Hepatocyte (in vitro differentiated cells): Measurements from ENCODE around the gene FREM3.
A peak's percentile ranks its signal among the peaks of the same experiment; 100 is the strongest.

Experiments used
- CTCF ChIP-seq: fragments of 200-600 bp; sonication (generic); IDR thresholded peaks from 2 replicates; pipeline ENCODE4 v1.5.1; 2016; ENCODE audit warnings: antibody characterized with exemption, mild to moderate bottlenecking; ENCODE audit not compliant: poor library complexity
- EZH2 ChIP-seq: fragments of 200-600 bp; sonication (generic); IDR thresholded peaks from 2 replicates; pipeline ENCODE4 v1.6.1; 2016; ENCODE audit warnings: antibody characterized with exemption, mild to moderate bottlenecking, borderline replicate concordance
- EZH2phosphoT487 ChIP-seq: fragments of 200-600 bp; sonication (generic); IDR thresholded peaks from one replicate; pipeline ENCODE4 v1.6.1; 2018; ENCODE audit warnings: antibody characterized with exemption, mild to moderate bottlenecking, low read depth, moderate library complexity; ENCODE audit not compliant: unreplicated experiment, severe bottlenecking

DNA sequence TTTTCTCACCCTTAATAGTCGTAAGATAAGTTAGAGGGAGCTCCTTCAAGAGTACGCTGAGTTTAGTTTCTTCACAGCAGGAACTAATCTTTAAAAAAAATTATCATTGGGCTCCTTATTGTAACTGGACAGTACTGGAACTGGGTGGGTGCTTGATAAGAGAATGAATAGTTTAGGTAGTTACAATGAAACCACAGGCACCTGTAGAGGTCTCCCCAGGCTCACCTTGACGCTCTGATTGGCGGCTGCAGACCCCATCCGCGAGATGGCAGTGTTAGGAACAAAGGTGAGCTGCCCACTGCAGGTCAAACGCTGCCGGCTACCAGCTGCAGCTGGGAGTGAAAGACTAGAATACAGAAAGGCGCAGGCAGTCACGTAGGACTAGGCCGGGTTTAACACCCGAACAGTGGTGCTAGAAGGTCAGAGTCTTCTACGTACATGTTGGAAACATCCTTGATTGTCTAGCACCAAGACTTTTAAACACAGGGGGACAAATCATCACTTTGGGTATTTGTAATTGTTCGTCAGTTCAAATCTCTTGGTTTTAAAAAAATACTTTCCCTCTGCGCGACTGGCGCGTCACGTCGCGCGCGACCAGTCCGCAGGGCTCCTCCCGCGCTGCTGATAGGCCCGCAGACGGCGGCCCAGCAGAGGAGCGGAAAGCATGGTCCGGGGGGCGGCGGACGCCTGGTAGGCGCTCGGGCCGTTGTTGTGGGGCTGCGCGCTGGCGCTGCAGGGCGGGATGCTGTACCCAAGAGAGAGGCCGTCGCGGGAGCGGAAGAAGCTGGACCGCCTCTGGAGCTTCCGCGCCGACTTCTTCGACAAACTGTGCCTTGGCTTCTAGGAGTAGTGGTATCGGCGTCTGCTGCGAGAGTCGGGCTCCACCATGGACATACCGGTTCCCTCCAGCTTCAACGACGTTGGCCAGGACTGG is 141.4 kb downstream of the FREM3 start:
- TF ChIP-seq CTCF, result peak; percentile 75
- no peak for TF ChIP-seq EZH2
- no peak for TF ChIP-seq EZH2phosphoT487
